A375 (cell line): ENCODE data around the gene ZNF106. TPM values are rescaled to one million over a fixed set of nuclear protein-coding genes. Genes with fewer than 3 reads are reported as not detected.

Experiments used
- small RNA-seq: library from RNA; depleted of rRNA; stranded (forward); fragments of <200 nt; gene quantifications from one replicate; pipeline ENCODE3, GENCODE V24; 2014
- total RNA-seq: library from RNA; depleted of rRNA; stranded (reverse); fragments of >200 nt; shearing (Covaris generic); gene quantifications from 2 replicates; pipeline ENCODE4 v1.2.3, GENCODE V29; 2014; rRNA removed

ZNF106 gene
- total RNA-seq: 22.6 and 27.5 TPM in 2 replicates

GRCh38 chr15:42490671-42491538 is at the start of gene ZNF106:
Gene ZNF106, minus strand, starts transcription at chr15:42491141. Its CDS starts 18,852 bp downstream, at chr15:42472289.

GRCh38 chr15:42495361-42496212 is 4.6 kb upstream of the ZNF106 start, which contains the start of gene SNAP23:
Gene SNAP23, plus strand, starts transcription at chr15:42495634. Its CDS starts 16,213 bp downstream, at chr15:42511847.

Small RNA genes lying within 50 kb of the gene (small RNA-seq; reads per million reads assigned to genes)
- not detected for gene RNU6-188P

Other genes with a start within 250 kb of the ZNF106 start
- 7.8 and 10.5 TPM in 2 replicates for gene GANC, start 217.9 kb downstream of the ZNF106 start, total RNA-seq
- gene TMEM87A, start 217.7 kb downstream of the ZNF106 start, total RNA-seq: 43.1 and 43.4 TPM in 2 replicates
- gene CAPN3, start 131.6 kb downstream of the ZNF106 start, total RNA-seq: 0.08 and 1.6 TPM in 2 replicates
- 70.8 and 72.3 TPM in 2 replicates for gene SNAP23, start 4.5 kb upstream of the ZNF106 start, total RNA-seq
- 10.8 and 12.5 TPM in 2 replicates for gene LRRC57, start 57.7 kb upstream of the ZNF106 start, total RNA-seq
- 17.1 and 27.9 TPM in 2 replicates for gene HAUS2, start 57.7 kb upstream of the ZNF106 start, total RNA-seq
- 2.6 and 3.6 TPM in 2 replicates for gene STARD9, start 84.5 kb upstream of the ZNF106 start, total RNA-seq
- gene CDAN1, start 246.0 kb upstream of the ZNF106 start, total RNA-seq: 7.4 and 9.7 TPM in 2 replicates